ENCODE measurements around the gene IKBKE. TPM values are rescaled to one million over a fixed set of nuclear protein-coding genes. Genes with fewer than 3 reads are reported as not detected.

The IKBKE gene
- total RNA-seq, 1 donor from 2014 or later = 11.1 TPM

- no peak for DNase-seq (ENCODE audit: low read depth in 2 of 2)
Observed at GRCh38 chr1:206538901-206539640, 68.8 kb downstream of the IKBKE start.

GRCh38 chr1:206540044-206540780 lies 69.9 kb downstream of the IKBKE start:
- no peak for DNase-seq (ENCODE audit: low read depth in 2 of 2)

- no peak for DNase-seq (ENCODE audit: low read depth in 2 of 2)
Observed at GRCh38 chr1:206541236-206541833, 71.1 kb downstream of the IKBKE start.

GRCh38 chr1:206544562-206545257 lies 74.4 kb downstream of the IKBKE start:
- peak; percentile 52 to 58 for DNase-seq (ENCODE audit: low read depth in 2 of 2)

- no peak for DNase-seq (ENCODE audit: low read depth in 2 of 2)
Observed at GRCh38 chr1:206545351-206545750, 75.1 kb downstream of the IKBKE start.

Other genes with a start within 250 kb of the IKBKE start
- under 0.01 and 0.22 TPM in 2 replicates for gene RASSF5, start 37.1 kb downstream of the IKBKE start, total RNA-seq
- 34.2 and 45.4 TPM in 2 replicates for gene EIF2D, start 142.0 kb downstream of the IKBKE start, total RNA-seq
- 8.3 and 10.9 TPM in 2 replicates for gene DYRK3, start 165.1 kb downstream of the IKBKE start, total RNA-seq
- 24.6 and 30.2 TPM in 2 replicates for gene MAPKAPK2, start 214.4 kb downstream of the IKBKE start, total RNA-seq

Data from lung microvascular endothelial cell (primary cell).